Esophagus squamous epithelium (tissue), 4 donors: ENCODE results near the gene CDH2.

Experiments
- CTCF ChIP-seq, 6 experiments: fragments of 450-650 bp in 4 of 6; fragments of 200-600 bp in 2 of 6; sonication (generic) in 2 of 6; IDR thresholded peaks; one replicate each; pipeline ENCODE4 v1.5.1; 2016 to 2019; ENCODE audit warnings: antibody characterized with exemption in 6 of 6, mild to moderate bottlenecking in 4 of 6, moderate library complexity in 4 of 6
- POLR2A ChIP-seq, 4 donors: fragments of 450-650 bp; IDR thresholded peaks; one replicate each; pipeline ENCODE4 v1.6.1; 2017; ENCODE audit warnings: antibody characterized with exemption in 4 of 4, mild to moderate bottlenecking in 4 of 4, moderate library complexity in 3 of 4

- TF ChIP-seq POLR2A (IDR thresholded peaks at IDR 0.05): no peak
- no peak for TF ChIP-seq CTCF (IDR thresholded peaks at IDR 0.05)
These were observed 52.5 kb downstream of the CDH2 start for GRCh38 chr18:28124131-28125029.
